NCI-H1436 treated with DMSO at 0.1 percent for 48 hours (cell line): ENCODE data around the gene FRMD3.

ENCODE experiments used
- DNase-seq: peaks from one replicate; lab custom pipeline; 2025; lab: John Stamatoyannopoulos, UW

FRMD3 gene

DNA sequence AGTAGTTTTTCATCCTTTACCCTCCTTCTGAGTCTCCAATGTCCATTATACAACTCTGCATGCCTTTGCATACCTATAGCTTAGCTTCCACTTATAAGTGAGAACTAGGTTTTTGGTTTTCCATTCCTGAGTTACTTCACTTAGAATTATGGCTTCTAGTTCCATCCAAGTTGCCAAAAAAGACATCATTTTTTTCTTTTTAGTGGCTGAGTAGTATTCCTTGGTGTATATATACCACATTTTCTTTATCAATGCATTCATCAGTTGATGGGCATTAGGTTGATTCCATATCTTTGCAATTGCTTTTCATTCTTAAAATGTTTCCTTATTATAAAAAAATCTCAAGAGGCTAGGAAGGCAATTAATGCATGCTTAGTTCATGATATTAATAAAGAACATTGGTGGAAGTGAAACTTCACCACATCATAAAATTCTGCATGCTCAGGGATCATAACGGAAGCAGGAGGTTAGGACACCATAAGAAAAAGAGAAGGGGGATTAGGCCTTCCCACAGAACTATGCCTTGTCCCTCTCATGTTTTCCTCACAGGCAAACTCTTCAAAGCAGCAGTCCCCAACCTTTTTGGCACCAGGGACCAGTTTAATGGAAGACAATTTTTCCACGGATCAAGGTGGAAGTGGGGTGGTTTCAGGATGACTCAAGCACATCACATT is 105.2 kb downstream of the FRMD3 start:
- no peak for DNase-seq

DNA sequence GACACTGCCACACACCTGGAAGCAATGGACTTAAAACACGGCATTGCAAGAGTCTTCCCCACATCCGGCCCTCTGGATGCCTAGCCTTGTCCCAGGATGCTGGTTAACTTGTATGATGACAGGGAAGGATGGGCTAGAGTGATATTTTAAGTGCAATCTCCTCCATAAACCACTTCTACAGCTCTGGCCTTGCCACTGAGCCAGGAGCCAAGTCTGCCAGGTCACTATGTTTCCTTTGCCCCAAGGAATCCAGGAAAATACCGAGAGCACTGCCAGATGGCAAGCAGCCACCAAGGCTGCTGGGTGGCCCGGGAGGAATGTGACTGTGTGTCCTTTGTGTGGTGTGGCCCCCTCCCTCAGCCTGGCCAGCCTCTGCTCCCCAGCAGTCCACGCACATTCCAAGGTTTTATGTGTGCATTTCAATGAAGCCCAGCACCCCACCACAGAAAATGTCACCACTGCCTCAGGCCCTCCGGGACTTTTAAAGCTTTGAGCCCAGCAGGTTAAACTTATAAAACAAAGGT is 106.0 kb downstream of the FRMD3 start:
- DNase-seq: no peak

DNA sequence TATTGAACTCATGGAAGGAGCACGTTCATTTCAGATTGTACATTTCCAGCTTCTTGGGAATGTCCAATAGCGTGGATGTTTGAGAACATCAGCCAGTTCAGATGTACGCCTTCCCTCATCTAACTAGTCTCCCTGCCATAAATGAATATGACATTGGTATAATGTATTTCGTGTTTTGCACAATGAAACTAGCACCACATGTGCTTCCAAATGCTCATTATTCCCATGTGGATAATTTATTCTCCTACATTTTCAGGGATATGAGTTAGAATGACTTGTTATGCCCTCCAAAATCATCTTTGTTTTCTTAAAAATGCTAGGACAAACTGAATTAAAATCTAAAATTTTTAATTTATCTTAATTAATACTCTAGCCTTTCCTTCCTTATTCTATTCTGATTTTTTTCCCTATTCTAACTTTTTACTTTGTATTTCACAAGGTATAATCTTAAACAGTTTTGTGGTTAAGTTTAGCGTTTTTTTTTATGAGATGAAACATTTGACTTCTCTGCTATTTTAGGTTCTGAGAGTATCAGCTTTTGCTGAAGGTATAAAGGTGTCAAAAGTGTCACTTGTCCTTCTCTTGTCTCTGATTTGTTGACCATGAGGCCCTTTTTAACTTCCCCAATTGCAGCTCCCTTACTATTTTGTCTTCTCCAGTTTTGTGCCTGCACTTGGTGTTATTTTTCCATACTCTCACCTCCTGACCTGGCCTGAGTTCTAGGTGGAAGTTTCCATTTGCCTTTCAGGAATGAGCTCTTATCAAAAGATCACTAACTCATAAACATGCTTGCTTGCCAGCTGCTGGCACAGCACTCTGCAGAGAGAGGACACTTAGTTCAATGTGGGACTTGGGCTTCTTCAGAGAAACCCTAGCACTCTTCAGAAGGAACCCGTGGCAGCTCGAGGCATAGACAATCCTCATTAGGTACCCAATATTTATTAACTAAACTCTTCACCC is 106.8 kb downstream of the FRMD3 start:
- DNase-seq: no peak

DNA sequence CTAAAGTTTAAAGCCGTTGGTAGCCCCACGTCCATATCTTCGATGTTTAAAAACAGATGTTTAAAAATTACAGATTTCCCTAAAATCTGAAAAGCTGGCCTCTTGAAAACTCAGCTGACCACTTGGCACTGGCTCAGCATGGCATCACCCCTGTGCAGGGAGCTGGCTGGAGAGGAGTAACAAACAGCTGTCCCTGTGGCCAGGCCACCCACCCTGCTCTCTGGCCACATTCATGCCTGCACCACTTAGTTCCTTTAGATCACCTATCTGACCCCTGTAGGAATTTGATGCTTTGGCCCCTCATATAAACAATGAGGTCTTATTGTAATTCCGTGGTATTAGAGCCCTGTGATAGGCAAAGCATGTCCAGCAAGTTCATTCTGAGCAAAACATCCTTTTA is 107.5 kb downstream of the FRMD3 start:
- no peak for DNase-seq

DNA sequence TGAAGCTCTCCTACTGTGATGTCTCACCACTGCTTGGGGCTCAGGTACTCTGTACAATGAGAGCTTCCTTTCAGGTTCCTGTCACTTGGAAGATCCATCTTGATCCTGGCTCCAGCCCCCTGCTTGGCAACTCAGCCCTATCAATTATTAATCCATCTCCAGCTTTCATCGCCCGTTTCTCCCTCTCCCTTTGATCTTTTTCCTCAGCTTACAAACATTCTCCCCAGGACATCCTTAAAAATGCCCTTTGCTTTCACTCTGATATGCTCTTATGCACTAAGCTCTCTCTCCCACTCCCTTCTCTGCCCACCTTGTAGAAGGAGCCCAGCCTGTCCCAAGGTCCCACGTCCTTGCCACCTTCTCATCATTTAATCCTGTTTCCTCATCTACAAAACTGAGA is 109.0 kb downstream of the FRMD3 start:
- no peak for DNase-seq

DNA sequence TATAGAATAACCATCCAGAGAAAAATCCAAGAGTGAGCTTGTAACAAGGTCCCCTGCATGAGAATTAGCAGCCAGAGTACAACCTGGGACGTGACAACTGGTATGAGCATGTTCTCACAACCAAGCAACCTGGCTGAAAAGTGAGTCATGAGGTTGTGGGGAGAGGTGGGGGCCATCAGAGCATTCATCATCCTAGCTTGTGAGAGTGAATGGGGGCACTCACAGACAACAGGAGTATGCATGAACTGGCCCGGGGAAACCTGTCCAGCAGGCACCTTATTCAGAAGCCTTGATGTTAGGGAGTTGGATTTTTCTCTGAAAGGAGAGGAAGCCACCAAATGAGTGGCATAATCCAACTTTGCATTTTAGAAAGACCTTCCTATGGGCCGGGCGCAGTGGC is 113.0 kb downstream of the FRMD3 start:
- no peak for DNase-seq

DNA sequence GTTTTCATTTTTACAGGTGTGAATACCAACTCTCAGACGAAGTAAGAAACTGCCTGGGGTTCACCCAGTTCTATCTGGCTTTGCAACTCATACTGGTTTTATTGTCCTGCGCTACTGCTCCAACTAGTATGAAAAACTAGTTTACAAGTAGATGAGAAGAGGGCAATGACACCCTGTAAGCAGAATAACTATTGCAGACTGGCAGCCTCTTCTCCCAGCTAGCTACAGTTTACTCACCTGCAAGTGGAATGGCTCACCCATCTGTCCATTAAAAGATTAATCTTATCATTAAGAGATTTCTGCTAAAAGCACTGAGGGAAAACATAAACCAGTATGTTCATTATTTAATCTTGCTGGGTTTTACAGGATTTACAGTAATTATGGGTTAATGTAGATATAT is 113.4 kb downstream of the FRMD3 start:
- DNase-seq: no peak

DNA sequence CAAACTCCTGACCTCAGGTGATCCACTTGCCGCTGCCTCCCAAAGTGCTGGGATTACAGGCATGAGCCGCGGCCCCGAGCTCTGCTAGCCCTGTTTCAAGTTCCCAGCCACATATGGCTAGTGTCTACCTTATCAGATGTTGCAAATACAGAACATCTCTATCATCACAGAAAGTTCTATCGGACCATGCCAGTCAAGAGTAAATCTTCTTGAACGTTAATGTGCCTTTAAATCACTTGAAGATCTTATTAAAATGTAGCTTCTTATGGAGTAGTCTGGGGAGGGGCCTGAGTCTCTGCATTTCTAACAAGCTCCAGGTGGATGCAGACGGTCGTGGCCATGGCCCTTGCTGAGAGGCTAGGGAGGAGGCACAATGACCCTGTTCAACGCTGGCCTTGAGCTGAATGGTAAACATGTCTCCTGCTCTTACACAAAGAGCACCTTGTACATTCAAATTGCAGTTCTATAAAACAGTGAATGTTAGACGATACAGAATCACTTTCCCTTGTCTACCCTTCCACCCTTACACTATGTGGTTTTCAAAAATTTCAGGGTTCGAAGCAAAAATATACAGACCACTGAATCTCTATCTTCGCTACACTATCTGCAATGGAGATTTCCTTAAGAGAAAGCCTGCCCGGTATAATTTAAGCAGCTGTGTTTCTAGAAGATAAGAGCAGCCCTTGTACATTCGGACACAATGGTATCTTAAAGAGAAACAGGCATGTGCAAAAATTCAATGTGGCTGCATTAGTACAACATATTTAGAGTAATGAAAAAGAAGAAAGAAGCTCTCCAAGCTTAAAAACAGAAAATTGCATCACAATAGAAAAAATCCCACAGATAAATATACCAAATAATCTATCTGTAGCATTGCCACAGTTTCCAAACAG is 114.1 kb downstream of the FRMD3 start:
- DNase-seq: no peak

DNA sequence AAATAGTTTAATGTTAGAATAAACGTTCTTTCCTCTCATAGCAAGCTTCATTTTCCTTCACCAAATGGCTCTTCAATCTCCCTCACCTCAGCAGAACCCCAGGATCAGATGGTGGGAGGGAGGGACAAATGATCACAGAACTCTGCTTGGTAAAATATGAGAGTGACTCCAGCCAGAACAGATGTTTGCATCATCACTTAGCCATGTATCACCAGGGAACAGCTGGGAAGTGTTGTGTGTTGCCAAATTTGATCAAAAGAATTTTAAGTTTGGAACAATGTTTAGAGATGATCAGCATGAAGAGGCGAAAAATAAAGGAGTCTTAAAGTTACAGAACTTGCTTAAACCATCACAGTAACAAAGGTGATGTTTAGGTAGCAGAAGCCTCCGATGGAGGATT is 115.7 kb downstream of the FRMD3 start:
- no peak for DNase-seq

DNA sequence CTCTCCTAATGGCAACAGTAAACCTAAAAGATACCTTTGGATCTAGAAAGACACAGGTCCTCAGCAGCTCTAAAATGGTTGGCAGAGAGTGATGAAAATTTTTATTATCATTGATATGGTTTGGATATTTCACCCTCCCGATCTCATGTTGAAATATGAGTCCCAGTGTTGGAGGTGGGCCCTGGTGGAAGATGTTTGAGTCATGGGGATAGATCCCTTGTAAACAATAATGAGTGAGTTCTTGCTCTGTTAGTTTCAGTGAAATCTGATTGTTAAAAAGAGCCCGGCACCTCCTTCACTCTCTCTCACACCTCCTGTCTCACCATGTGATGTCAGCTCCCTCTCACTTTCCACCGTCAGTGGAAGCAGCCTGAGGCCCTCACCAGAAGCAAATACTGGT is 117.7 kb downstream of the FRMD3 start:
- no peak for DNase-seq

DNA sequence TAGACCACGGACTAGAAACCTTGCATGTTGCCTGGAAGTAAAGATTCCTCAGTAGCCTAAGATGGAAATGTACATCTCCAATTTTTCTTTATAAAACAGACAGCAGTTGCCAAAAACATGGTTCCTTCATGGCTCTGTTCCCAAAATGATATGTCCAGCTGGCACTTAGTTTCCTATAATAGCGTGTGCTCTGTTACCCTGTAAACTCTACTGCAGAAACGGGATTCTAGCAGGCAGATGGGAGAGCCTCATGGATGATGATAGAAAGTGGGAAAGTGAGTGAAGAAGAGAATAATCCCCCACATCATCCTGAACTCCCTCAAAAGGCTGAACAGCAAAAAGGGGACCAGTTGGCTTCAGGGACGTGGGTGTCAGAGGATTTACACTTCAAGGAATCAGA is 118.2 kb downstream of the FRMD3 start:
- DNase-seq: no peak

DNA sequence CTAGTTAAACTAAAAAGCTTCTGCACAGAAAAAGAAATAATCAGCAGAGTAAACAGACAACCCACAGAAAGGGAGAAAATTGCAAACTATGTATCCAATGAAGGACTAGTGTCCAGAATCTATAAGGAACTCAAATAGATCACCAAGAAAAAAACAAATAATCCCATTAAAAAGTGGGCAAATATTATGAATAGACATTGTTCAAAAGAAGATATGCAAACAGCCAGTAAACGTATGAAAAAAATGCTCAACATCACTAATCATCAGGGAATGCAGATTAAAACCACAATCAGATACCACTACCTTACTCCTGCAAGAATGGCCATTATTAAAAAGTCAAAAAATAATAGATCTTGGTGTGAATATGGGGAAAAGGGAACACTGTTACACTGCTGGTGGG is 119.9 kb downstream of the FRMD3 start:
- DNase-seq: no peak

DNA sequence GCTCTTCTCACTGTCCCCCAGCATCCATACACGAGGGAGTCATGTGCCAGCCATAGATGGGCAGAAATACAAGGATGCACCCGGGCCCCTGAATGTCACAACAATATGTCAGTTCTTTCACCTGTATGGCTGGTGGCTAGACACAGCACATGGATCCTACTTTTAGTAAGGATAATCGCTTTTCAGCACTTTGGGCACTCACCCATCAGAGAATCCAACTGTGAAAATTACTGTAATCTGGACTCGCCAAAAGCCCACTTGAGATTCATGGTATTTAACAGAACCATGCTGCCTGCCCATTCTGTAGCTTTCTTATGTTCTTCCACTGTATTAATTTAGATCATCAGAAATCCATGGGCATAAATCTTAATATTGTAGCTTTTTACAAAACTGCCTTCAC is 124.8 kb downstream of the FRMD3 start:
- DNase-seq: no peak

DNA sequence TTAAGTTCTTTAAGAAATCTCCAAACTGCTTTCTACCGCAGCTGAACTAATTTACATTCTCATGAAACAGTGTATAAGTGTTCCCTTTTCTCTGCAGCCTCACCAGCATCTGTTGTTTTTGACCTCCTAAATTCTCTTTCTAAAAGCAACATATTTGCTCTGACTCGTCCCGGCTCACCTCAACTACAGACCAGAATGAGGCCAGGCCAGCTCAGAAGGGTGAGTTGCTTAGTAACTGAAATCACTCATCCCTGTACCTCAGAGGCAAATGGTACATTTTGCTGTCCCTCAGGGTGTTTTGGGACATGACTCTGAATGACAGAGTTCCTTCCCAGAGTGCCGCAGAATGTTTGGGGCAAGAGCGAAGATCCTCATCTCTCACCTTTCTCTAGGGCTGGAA is 127.5 kb downstream of the FRMD3 start:
- DNase-seq: no peak

DNA sequence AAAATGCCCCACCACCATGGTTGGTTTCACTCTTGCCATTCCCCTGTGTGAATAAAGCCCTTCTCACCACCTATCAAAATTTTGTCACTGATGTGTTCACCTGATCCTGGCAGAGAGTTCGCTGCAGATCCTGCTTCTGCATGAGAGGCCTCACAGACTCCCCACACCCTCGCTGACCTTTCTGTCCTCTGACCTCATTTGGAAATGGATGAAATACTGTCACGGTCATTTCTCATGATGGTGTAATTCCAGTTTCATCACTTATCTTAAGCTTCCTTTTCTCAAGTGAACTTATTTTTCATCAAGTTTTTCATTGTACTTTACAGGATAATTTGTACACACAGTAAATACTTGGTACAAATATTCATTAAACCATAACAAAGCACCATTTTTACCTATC is 131.3 kb downstream of the FRMD3 start:
- no peak for DNase-seq

DNA sequence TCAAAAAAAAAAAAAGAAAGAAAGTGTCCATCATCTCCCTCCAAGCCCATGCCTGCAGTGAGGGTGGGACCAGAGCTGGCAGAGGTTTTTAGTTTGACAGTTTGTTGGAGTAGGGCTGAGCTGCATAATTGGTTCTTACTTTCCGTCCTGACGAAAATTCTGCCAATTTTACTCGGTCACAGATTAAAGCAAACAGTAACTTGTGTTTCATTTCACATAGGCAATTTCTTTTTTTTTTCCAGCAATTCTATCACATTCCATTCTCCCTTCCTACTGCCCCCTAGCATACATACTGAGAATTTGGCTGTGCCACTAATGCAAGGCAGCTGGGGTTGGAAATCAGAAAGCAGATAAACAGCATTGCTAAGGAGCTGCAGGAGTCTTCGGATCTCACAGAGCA is 132.4 kb downstream of the FRMD3 start:
- no peak for DNase-seq

DNA sequence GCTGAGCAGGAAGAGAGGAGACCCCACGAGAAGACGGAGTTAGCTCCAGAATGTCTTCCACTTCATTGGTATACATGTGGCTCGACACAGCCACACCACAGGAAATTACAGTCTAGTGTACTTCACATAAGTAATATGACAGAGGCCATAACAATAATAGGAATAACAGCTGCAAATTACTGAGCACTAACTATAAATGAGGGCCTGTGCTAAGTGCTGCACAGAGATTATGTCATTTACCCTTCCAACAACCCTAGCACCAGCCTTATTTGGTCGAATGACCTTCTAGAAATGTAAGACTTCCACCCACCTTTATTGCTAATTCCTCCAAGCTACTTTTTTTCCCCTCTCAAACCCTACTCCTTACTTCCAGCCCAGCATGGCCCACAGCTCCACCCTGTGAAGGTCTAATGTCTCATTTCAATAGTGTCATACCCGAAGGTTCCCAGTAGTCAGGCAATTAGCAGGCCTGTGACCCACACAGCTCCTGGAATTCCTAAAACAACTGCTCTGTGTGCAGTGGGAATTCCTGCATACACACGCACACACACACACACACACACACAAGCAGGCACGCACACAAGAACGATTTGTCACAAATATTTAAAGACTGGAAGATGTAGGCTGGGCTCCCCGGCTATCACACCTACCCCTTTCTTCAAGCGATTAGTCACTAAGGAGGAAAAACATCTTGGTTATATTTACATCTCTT is 134.5 kb downstream of the FRMD3 start:
- peak; percentile 15 for DNase-seq

DNA sequence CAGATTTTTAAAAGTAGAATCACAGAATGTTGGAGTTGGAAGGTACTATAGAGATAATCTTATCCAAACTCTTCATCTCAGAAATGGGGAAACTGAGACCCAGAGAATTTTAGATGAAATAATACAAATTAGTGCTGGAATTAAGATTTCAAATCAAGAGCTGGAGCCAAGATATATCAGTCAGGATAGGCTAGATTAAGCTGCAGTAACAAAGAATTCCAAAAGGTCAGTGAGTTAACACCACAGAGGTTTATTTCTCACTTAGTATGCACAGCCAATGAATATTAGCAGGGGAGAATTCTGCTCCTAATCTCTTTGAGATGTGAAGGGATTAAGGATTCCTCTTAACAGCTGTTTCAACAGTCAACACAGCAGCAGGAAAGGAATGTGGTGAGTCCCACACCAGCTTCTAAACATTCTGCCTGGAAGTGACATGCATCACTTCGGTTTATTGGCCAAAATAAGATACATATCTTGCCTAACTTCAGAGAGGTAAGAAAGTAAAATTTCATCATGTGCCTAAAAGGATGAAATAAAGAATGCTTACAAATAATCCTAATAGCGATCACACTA is 136.8 kb downstream of the FRMD3 start:
- no peak for DNase-seq

DNA sequence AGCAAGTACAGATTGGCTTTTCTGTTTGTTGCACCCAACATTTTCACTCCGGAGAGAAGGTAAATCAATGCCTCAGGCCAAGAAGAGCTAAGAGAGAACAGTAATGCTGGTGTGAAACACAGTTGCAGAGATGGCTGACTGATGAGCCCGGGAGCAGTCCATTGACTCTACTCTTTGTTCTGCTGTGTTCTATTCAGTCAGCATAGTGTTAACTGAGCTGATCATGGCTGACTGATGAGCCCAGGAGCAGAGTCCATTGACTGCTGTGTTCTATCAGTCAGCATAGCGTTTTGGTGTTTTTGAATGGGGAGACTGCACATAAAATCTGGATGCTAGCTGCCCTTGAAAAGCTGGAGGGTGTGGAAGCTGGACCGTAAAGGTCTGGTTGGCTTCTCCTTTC is 141.4 kb downstream of the FRMD3 start:
- DNase-seq: no peak

DNA sequence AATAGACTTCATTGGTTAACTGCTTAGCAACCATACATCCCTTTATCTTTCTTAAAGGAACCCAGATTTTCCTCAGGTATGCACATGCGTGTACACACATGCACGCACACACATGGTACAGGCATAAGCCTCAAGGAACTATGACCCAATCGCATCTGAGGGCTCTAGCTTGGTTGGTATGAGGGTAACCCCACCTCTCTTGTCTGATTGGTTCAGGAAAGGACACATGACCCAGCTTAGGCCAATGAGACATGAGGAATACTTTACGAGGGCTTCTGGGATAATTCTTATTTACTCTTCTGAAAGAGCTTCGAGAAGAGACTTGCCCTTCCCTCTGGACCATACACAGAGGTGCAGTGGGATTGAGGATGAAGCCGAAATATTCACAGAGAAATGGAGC is 141.9 kb downstream of the FRMD3 start:
- no peak for DNase-seq

DNA sequence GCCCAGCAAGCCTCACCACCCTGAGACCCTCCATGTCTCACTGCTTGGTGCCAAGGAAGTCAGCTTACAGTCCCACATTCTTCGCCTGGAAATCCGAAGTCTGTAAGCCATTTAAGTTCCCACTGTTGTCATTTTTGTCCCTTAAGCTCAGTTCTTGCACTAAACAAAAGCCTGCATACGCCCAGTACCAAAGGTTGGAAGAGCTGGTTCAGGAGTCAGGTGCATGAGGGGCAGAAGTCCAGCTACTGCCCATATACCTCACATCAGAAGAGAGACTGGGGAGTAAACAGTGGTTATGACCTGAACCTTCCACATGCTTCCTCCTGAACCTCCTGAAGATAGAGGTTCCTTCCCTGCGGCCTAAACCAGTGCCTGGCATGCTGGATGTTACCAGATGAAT is 146.0 kb downstream of the FRMD3 start:
- no peak for DNase-seq
